ENCODE results near the gene ATP8A1. TPM values are rescaled to one million over a fixed set of nuclear protein-coding genes. Genes with fewer than 3 reads are reported as not detected.

The ATP8A1 gene
- total RNA-seq, 2 donors from 2014 or later, result 17.9 to 18.7 TPM

GRCh38 chr4:42612898-42613297 lies 44.0 kb downstream of the ATP8A1 start:
- Mint-ChIP-seq H3K27me3 (ENCODE audit: insufficient read depth) (peaks cover 8% of the 10 kb centered on the region), H3K36me3 (ENCODE audit: low read depth) (peaks cover 5% of the 10 kb centered on the region), H3K4me1 (peaks cover 36% of the 10 kb centered on the region), H3K9me3 (no peaks in the 10 kb centered on the region), H3K27ac (no peak overlapping the region), H3K4me3 (no peak overlapping the region)
- WGBS, 2 experiments (ENCODE audit: insufficient coverage in 1 of 2, insufficient read length in 1 of 2), result 39% methylated on average over 1 of the region's 1 CpG; no CpG with 5 or more reads in 1 of the 2 experiments
- peaks cover under 1% of the 10 kb centered on the region for H3K4me1 ChIP-seq (ENCODE audit: control insufficient read depth, insufficient read depth, low read length)
- no peaks in the 10 kb centered on the region for H3K27me3 ChIP-seq (ENCODE audit: control insufficient read depth, insufficient read depth, low read length, poor library complexity, severe bottlenecking)
- no peak overlapping the region for H3K4me3 ChIP-seq (ENCODE audit: low read length)
- TF ChIP-seq, protein P1, sequence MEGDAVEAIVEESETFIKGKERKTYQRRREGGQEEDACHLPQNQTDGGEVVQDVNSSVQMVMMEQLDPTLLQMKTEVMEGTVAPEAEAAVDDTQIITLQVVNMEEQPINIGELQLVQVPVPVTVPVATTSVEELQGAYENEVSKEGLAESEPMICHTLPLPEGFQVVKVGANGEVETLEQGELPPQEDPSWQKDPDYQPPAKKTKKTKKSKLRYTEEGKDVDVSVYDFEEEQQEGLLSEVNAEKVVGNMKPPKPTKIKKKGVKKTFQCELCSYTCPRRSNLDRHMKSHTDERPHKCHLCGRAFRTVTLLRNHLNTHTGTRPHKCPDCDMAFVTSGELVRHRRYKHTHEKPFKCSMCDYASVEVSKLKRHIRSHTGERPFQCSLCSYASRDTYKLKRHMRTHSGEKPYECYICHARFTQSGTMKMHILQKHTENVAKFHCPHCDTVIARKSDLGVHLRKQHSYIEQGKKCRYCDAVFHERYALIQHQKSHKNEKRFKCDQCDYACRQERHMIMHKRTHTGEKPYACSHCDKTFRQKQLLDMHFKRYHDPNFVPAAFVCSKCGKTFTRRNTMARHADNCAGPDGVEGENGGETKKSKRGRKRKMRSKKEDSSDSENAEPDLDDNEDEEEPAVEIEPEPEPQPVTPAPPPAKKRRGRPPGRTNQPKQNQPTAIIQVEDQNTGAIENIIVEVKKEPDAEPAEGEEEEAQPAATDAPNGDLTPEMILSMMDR (conservative IDR thresholded peaks at IDR 0.05), result no peak
- no peaks in the 10 kb centered on the region for H3K9me3 ChIP-seq (ENCODE audit: control insufficient read depth, low read length)
- DNase-seq, result no peak
- H3K36me3 ChIP-seq (ENCODE audit: control insufficient read depth, insufficient read depth, low read length), result no peaks in the 10 kb centered on the region
- H3K27ac ChIP-seq (ENCODE audit: low read depth, low read length), result no peak overlapping the region
- H3K9ac ChIP-seq (ENCODE audit: extremely low read depth, low read length, poor library complexity, severe bottlenecking), result no peak overlapping the region

DNA sequence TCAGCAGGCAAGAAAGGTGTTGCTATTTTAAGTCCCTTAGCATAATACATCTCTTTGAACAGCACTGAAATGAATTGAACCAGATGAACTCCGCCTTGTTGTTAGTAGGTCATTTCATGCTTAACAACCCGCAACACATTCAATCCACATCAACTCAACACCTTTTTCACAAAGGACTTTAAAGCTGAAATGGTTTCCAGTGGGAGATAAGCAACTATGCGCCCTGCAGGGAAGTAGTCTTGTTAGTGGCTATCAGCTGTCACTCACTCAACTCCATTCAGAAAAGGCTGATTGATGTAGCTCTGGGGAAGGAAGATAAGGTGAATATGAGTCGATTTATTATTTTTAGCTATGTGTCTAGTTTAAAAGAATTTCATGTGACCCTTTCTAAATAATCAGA lies 46.0 kb downstream of the ATP8A1 start:
- peaks cover 31% of the 10 kb centered on the region for H3K4me1 Mint-ChIP-seq
- no peaks in the 10 kb centered on the region for H3K9me3 Mint-ChIP-seq
- TF ChIP-seq, protein P1 (conservative IDR thresholded peaks at IDR 0.05), result no peak
- no peaks in the 10 kb centered on the region for H3K27me3 ChIP-seq (ENCODE audit: control insufficient read depth, insufficient read depth, low read length, poor library complexity, severe bottlenecking)
- H3K36me3 Mint-ChIP-seq (ENCODE audit: low read depth), result peaks cover 5% of the 10 kb centered on the region
- H3K27me3 Mint-ChIP-seq (ENCODE audit: insufficient read depth), result peaks cover 8% of the 10 kb centered on the region
- no peaks in the 10 kb centered on the region for H3K36me3 ChIP-seq (ENCODE audit: control insufficient read depth, insufficient read depth, low read length)
- H3K9me3 ChIP-seq (ENCODE audit: control insufficient read depth, low read length), result no peaks in the 10 kb centered on the region
- no peak overlapping the region for H3K9ac ChIP-seq (ENCODE audit: extremely low read depth, low read length, poor library complexity, severe bottlenecking)
- no peak overlapping the region for H3K27ac Mint-ChIP-seq
- H3K27ac ChIP-seq (ENCODE audit: low read depth, low read length), result no peak overlapping the region
- H3K4me3 Mint-ChIP-seq, result no peak overlapping the region
- WGBS, 2 experiments (ENCODE audit: insufficient coverage in 1 of 2, insufficient read length in 1 of 2), result 55 to 80% methylated on average over 1 to 4 of the region's 4 CpGs
- H3K4me3 ChIP-seq (ENCODE audit: low read length), result peak overlapping the region; percentile 41
- peak; percentile 64 for DNase-seq
- H3K4me1 ChIP-seq (ENCODE audit: control insufficient read depth, insufficient read depth, low read length), result peaks cover 5% of the 10 kb centered on the region

DNA sequence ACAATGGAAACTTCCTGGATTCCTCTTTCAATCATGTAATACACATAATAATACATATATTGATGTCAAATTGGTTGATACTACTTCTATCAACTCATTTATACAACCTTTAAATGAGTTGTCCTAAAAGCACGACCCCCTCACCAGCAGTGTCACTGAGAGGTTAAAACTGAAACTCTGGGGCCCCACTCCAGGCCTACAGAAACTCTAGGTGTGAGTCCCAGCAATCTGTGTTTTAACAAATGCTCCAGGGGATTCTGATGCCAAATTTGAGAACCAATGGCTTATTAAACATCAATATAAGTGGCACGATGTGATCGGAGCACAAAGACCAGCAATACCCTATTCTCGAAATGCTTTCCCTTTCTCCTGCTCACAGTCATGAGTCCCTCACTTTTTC lies 47.9 kb downstream of the ATP8A1 start:
- Histone ChIP-seq H3K27ac (ENCODE audit: low read depth, low read length) (no peak overlapping the region), H3K9me3 (ENCODE audit: control insufficient read depth, low read length) (no peaks in the 10 kb centered on the region), H3K4me3 (ENCODE audit: low read length) (no peak overlapping the region), H3K27me3 (ENCODE audit: control insufficient read depth, insufficient read depth, low read length, poor library complexity, severe bottlenecking) (no peaks in the 10 kb centered on the region), H3K4me1 (ENCODE audit: control insufficient read depth, insufficient read depth, low read length) (peaks cover 5% of the 10 kb centered on the region), H3K9ac (ENCODE audit: extremely low read depth, low read length, poor library complexity, severe bottlenecking) (no peak overlapping the region), H3K36me3 (ENCODE audit: control insufficient read depth, insufficient read depth, low read length) (no peaks in the 10 kb centered on the region)
- Mint-ChIP-seq H3K9me3 (no peaks in the 10 kb centered on the region), H3K4me3 (no peak overlapping the region), H3K4me1 (peaks cover 36% of the 10 kb centered on the region), H3K27ac (no peak overlapping the region), H3K27me3 (ENCODE audit: insufficient read depth) (peaks cover 8% of the 10 kb centered on the region), H3K36me3 (ENCODE audit: low read depth) (no peaks in the 10 kb centered on the region)
- DNase-seq, result no peak
- 92 to 100% methylated on average over 2 to 4 of the region's 4 CpGs for WGBS, 2 experiments (ENCODE audit: insufficient coverage in 1 of 2, insufficient read length in 1 of 2)
- TF ChIP-seq, protein P1 (conservative IDR thresholded peaks at IDR 0.05), result no peak

Measured in endodermal cell (in vitro differentiated cells).